ENCODE measurements around the gene CORO1C.
"Not testable (repeated sequence)": the region's sequence is repeated elsewhere in the genome, so short reads cannot be mapped to it uniquely, and the experiment has no call there.

Gene CORO1C

GRCh38 chr12:108657130-108657745 is 74.1 kb downstream of the CORO1C start:
- Histone ChIP-seq H3K4me1 (ENCODE audit: control insufficient read depth, insufficient read depth, low read length) (no peaks in the 10 kb centered on the region), H3K27me3 (ENCODE audit: control insufficient read depth, insufficient read depth, low read length) (no peaks in the 10 kb centered on the region), H3K9me3 (ENCODE audit: control insufficient read depth, low read length) (no peaks in the 10 kb centered on the region), H3K36me3 (ENCODE audit: control insufficient read depth, insufficient read depth, low read length) (peaks cover 12% of the 10 kb centered on the region), H3K4me3 (ENCODE audit: low read length) (no peak overlapping the region), H3K9ac (ENCODE audit: low read length) (no peak overlapping the region)

GRCh38 chr12:108656247-108656646 is 75.1 kb downstream of the CORO1C start:
- H3K4me1 ChIP-seq (ENCODE audit: control insufficient read depth, insufficient read depth, low read length); H3K4me3 ChIP-seq (ENCODE audit: low read length); H3K27me3 ChIP-seq (ENCODE audit: control insufficient read depth, insufficient read depth, low read length); H3K9ac ChIP-seq (ENCODE audit: low read length); H3K9me3 ChIP-seq (ENCODE audit: control insufficient read depth, low read length): not testable (repeated sequence)
- H3K36me3 ChIP-seq (ENCODE audit: control insufficient read depth, insufficient read depth, low read length), result peaks cover 12% of the 10 kb centered on the region

GRCh38 chr12:108655812-108656175 is 75.5 kb downstream of the CORO1C start:
- H3K36me3 ChIP-seq (ENCODE audit: control insufficient read depth, insufficient read depth, low read length), result peaks cover 12% of the 10 kb centered on the region
- not testable (repeated sequence) for H3K4me1 ChIP-seq (ENCODE audit: control insufficient read depth, insufficient read depth, low read length)

GRCh38 chr12:108654622-108655021 is 76.7 kb downstream of the CORO1C start:
- H3K9ac ChIP-seq (ENCODE audit: low read length); H3K4me3 ChIP-seq (ENCODE audit: low read length); H3K4me1 ChIP-seq (ENCODE audit: control insufficient read depth, insufficient read depth, low read length); H3K27me3 ChIP-seq (ENCODE audit: control insufficient read depth, insufficient read depth, low read length); H3K9me3 ChIP-seq (ENCODE audit: control insufficient read depth, low read length): not testable (repeated sequence)
- peaks cover 12% of the 10 kb centered on the region for H3K36me3 ChIP-seq (ENCODE audit: control insufficient read depth, insufficient read depth, low read length)

More at GRCh38 chr12:108655812-108656175, 75.5 kb downstream of the CORO1C start:
- H3K9ac ChIP-seq (ENCODE audit: low read length); H3K4me3 ChIP-seq (ENCODE audit: low read length); H3K27me3 ChIP-seq (ENCODE audit: control insufficient read depth, insufficient read depth, low read length); H3K9me3 ChIP-seq (ENCODE audit: control insufficient read depth, low read length): not testable (repeated sequence)

- Histone ChIP-seq H3K4me3 (ENCODE audit: low read length) (no peak overlapping the region), H3K36me3 (ENCODE audit: control insufficient read depth, insufficient read depth, low read length) (peaks cover 12% of the 10 kb centered on the region), H3K4me1 (ENCODE audit: control insufficient read depth, insufficient read depth, low read length) (no peaks in the 10 kb centered on the region), H3K9ac (ENCODE audit: low read length) (no peak overlapping the region), H3K9me3 (ENCODE audit: control insufficient read depth, low read length) (no peaks in the 10 kb centered on the region), H3K27me3 (ENCODE audit: control insufficient read depth, insufficient read depth, low read length) (no peaks in the 10 kb centered on the region)
These were observed 77.4 kb downstream of the CORO1C start for GRCh38 chr12:108653922-108654321.

GRCh38 chr12:108653082-108653516 is 78.2 kb downstream of the CORO1C start:
- no peaks in the 10 kb centered on the region for H3K9me3 ChIP-seq (ENCODE audit: control insufficient read depth, low read length)
- peaks cover 7% of the 10 kb centered on the region for H3K36me3 ChIP-seq (ENCODE audit: control insufficient read depth, insufficient read depth, low read length)

GRCh38 chr12:108650083-108650482 is 81.2 kb downstream of the CORO1C start:
- Histone ChIP-seq H3K4me3 (ENCODE audit: low read length) (no peak overlapping the region), H3K27me3 (ENCODE audit: control insufficient read depth, insufficient read depth, low read length) (no peaks in the 10 kb centered on the region), H3K36me3 (ENCODE audit: control insufficient read depth, insufficient read depth, low read length) (no peaks in the 10 kb centered on the region), H3K4me1 (ENCODE audit: control insufficient read depth, insufficient read depth, low read length) (no peaks in the 10 kb centered on the region), H3K9ac (ENCODE audit: low read length) (no peak overlapping the region), H3K9me3 (ENCODE audit: control insufficient read depth, low read length) (no peaks in the 10 kb centered on the region)

More at GRCh38 chr12:108653082-108653516, 78.2 kb downstream of the CORO1C start:
- no peaks in the 10 kb centered on the region for H3K27me3 ChIP-seq (ENCODE audit: control insufficient read depth, insufficient read depth, low read length)
- no peak overlapping the region for H3K4me3 ChIP-seq (ENCODE audit: low read length)
- H3K4me1 ChIP-seq (ENCODE audit: control insufficient read depth, insufficient read depth, low read length), result no peaks in the 10 kb centered on the region
- H3K9ac ChIP-seq (ENCODE audit: low read length), result no peak overlapping the region

- H3K9ac ChIP-seq (ENCODE audit: low read length), result no peak overlapping the region
- H3K36me3 ChIP-seq (ENCODE audit: control insufficient read depth, insufficient read depth, low read length), result no peaks in the 10 kb centered on the region
- H3K4me1 ChIP-seq (ENCODE audit: control insufficient read depth, insufficient read depth, low read length), result no peaks in the 10 kb centered on the region
These were observed 81.6 kb downstream of the CORO1C start for GRCh38 chr12:108649669-108650068.

GRCh38 chr12:108649126-108649525 is 82.2 kb downstream of the CORO1C start:
- Histone ChIP-seq H3K4me3 (ENCODE audit: low read length) (no peak overlapping the region), H3K9me3 (ENCODE audit: control insufficient read depth, low read length) (no peaks in the 10 kb centered on the region), H3K9ac (ENCODE audit: low read length) (no peak overlapping the region), H3K27me3 (ENCODE audit: control insufficient read depth, insufficient read depth, low read length) (no peaks in the 10 kb centered on the region), H3K36me3 (ENCODE audit: control insufficient read depth, insufficient read depth, low read length) (no peaks in the 10 kb centered on the region), H3K4me1 (ENCODE audit: control insufficient read depth, insufficient read depth, low read length) (no peaks in the 10 kb centered on the region)

More at GRCh38 chr12:108649669-108650068, 81.6 kb downstream of the CORO1C start:
- Histone ChIP-seq H3K4me3 (ENCODE audit: low read length) (no peak overlapping the region), H3K9me3 (ENCODE audit: control insufficient read depth, low read length) (no peaks in the 10 kb centered on the region), H3K27me3 (ENCODE audit: control insufficient read depth, insufficient read depth, low read length) (no peaks in the 10 kb centered on the region)

- Histone ChIP-seq H3K9ac (ENCODE audit: low read length) (no peak overlapping the region), H3K27me3 (ENCODE audit: control insufficient read depth, insufficient read depth, low read length) (no peaks in the 10 kb centered on the region), H3K4me3 (ENCODE audit: low read length) (no peak overlapping the region), H3K36me3 (ENCODE audit: control insufficient read depth, insufficient read depth, low read length) (no peaks in the 10 kb centered on the region), H3K4me1 (ENCODE audit: control insufficient read depth, insufficient read depth, low read length) (no peaks in the 10 kb centered on the region), H3K9me3 (ENCODE audit: control insufficient read depth, low read length) (no peaks in the 10 kb centered on the region)
These were observed 82.9 kb downstream of the CORO1C start for GRCh38 chr12:108648371-108648770.

GRCh38 chr12:108647585-108648287 is 83.6 kb downstream of the CORO1C start:
- Histone ChIP-seq H3K4me3 (ENCODE audit: low read length) (no peak overlapping the region), H3K4me1 (ENCODE audit: control insufficient read depth, insufficient read depth, low read length) (no peaks in the 10 kb centered on the region), H3K27me3 (ENCODE audit: control insufficient read depth, insufficient read depth, low read length) (no peaks in the 10 kb centered on the region), H3K9ac (ENCODE audit: low read length) (no peak overlapping the region), H3K9me3 (ENCODE audit: control insufficient read depth, low read length) (no peaks in the 10 kb centered on the region), H3K36me3 (ENCODE audit: control insufficient read depth, insufficient read depth, low read length) (no peaks in the 10 kb centered on the region)

- Histone ChIP-seq H3K4me3 (ENCODE audit: low read length) (no peak overlapping the region), H3K9me3 (ENCODE audit: control insufficient read depth, low read length) (no peaks in the 10 kb centered on the region), H3K36me3 (ENCODE audit: control insufficient read depth, insufficient read depth, low read length) (no peaks in the 10 kb centered on the region), H3K4me1 (ENCODE audit: control insufficient read depth, insufficient read depth, low read length) (no peaks in the 10 kb centered on the region), H3K27me3 (ENCODE audit: control insufficient read depth, insufficient read depth, low read length) (no peaks in the 10 kb centered on the region), H3K9ac (ENCODE audit: low read length) (no peak overlapping the region)
These were observed 84.4 kb downstream of the CORO1C start for GRCh38 chr12:108646600-108647579.

Measured in mucosa of stomach (tissue), 1 donor.